ENCODE data around the gene SYCP2.

SYCP2 gene

GRCh38 chr20:59823030-59823423 is 110.4 kb downstream of the SYCP2 start:
- DNase-seq (ENCODE audit: low read depth in 2 of 3, low spot score in 2 of 3): no peak

GRCh38 chr20:59822291-59823029 is 111.0 kb downstream of the SYCP2 start:
- DNase-seq (ENCODE audit: low read depth in 2 of 3, low spot score in 2 of 3): no peak

DNA sequence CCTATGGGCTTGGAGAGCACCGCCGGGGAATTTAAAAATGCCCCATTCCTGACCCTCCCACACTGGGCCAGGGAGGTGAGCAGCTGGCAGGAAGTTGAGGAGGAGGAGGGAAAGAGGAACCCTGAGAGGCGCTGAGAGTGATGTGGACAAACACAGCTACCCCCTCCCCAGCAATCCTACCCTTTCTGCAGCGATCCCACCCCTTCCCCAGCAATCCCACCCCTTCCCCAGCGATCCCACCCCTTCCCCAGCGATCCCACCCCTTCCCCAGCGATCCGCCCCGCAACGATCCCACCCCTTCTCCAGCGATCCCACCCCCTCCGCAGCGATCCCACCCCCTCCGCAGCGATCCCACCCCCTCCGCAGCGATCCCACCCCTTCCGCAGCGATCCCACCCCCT is 111.6 kb downstream of the SYCP2 start:
- no peak for DNase-seq (ENCODE audit: low read depth in 2 of 3, low spot score in 2 of 3)

DNA sequence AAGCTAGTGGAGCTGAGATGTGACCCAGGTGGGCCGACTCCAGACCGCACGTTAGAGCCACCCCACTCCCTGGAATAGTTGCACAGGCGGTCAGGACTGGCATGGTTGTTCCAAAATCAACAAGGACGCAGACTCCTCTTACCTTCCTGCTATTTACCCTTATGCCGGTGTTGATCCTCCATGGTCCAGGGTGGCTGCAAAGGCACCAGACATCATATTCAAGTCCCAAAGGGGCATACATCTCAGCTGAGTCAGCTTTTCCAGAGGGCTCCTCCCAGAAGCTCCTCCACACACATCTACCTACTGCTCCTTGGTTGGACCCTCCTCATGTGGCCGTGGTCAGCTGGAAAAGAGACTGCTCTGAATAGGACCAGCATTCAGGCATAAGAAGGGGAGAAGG is 112.2 kb downstream of the SYCP2 start:
- DNase-seq (ENCODE audit: low read depth in 2 of 3, low spot score in 2 of 3): no peak

- no peak for DNase-seq (ENCODE audit: low read depth in 2 of 3, low spot score in 2 of 3)
Observed at GRCh38 chr20:59820204-59821041, 113.0 kb downstream of the SYCP2 start.

- no peak for DNase-seq (ENCODE audit: low read depth in 2 of 3, low spot score in 2 of 3)
Observed at GRCh38 chr20:59819496-59820203, 113.8 kb downstream of the SYCP2 start.

GRCh38 chr20:59818911-59819310 is 114.5 kb downstream of the SYCP2 start:
- no peak for DNase-seq (ENCODE audit: low read depth in 2 of 3, low spot score in 2 of 3)

DNA sequence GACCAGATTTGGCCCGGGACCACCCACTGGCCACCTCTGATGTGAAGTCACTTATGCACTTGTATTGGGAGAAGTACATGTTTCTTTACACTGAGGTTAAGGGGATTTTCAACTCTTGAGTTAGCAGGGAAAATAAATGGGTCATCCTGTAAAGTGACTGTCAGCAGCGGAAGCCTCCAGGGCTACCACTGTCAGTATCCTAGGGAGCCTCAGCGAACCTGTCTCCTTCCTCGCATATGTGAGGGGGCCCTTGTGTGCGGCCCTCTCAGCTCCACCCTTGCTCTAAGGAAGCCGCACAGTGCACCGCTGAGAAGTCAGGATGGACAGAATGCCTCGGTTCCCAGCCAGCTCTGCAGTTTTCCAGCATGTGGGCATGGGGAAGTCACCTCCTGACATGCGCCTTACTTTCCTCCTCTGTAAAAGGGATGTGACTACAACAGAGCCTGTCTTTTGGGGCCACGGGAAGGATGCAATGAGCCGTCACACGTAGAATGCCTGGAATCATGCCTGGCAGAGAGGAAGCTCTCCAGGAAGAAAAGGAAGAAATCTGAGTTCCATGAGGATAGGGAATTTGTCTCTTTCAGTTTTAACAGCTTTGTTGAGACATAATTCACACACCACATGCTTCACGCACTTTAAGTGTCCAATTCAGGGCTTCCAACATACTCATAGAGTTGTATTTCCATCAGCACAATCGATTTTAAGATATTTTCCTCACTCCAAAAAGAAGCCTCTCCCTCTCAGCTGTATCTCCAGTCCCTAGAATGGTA is 115.4 kb downstream of the SYCP2 start:
- no peak for DNase-seq (ENCODE audit: low read depth in 2 of 3, low spot score in 2 of 3)

- no peak for DNase-seq (ENCODE audit: low read depth in 2 of 3, low spot score in 2 of 3)
Observed at GRCh38 chr20:59817406-59817805, 116.0 kb downstream of the SYCP2 start.

DNA sequence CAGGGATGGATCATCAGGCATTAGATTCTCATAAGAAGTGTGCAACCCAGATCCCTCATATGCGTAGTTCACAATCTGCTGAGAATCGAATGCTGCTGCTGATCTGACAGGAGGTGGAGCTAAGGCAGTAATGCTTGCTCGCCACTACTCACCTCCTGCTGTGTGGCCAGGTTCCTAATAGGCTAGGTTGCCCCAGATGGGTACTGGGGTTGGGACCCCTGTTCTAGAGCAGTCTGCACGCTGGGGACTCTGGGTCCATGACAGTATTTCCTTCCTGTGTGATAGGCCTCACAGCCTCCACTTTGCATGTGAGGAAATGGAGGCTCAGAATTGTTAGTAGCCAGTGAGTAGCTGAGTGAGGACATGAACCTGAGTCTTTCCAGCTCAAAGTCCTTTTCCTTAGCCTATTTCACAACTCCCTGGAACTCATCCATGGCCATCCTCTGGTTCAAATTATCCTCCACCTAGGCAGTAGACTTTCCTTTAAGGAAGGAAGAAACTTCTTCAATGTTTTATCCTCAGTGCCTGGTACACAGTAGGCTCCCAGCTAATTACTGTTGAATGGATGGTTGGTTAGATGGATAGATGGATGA is 117.2 kb downstream of the SYCP2 start:
- DNase-seq (ENCODE audit: low read depth in 2 of 3, low spot score in 2 of 3): no peak

DNA sequence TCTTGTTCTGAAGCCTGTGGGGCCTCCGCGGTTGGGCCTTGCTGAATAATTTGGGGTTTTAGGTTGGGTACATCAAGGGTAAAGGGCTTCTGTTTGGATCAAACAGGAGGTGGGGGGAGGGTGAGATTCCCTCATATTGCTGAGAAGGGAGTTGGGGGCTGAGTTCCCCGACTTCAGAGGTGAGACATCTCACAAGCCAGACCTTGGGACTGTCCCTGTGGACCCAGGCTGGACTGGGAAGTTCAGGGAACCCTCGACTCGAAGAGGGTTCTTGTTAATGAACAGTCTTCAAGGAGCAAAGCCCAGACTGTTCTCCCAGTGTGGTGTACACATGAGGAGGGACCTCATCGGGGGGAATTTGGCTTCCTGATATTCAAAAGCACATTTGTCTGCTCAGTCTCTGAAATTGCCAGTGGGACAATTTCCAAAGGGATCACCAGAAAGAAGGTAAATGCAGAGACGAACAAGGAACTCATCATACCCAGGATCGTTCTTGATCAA is 118.5 kb downstream of the SYCP2 start:
- no peak for DNase-seq (ENCODE audit: low read depth in 2 of 3, low spot score in 2 of 3)

DNA sequence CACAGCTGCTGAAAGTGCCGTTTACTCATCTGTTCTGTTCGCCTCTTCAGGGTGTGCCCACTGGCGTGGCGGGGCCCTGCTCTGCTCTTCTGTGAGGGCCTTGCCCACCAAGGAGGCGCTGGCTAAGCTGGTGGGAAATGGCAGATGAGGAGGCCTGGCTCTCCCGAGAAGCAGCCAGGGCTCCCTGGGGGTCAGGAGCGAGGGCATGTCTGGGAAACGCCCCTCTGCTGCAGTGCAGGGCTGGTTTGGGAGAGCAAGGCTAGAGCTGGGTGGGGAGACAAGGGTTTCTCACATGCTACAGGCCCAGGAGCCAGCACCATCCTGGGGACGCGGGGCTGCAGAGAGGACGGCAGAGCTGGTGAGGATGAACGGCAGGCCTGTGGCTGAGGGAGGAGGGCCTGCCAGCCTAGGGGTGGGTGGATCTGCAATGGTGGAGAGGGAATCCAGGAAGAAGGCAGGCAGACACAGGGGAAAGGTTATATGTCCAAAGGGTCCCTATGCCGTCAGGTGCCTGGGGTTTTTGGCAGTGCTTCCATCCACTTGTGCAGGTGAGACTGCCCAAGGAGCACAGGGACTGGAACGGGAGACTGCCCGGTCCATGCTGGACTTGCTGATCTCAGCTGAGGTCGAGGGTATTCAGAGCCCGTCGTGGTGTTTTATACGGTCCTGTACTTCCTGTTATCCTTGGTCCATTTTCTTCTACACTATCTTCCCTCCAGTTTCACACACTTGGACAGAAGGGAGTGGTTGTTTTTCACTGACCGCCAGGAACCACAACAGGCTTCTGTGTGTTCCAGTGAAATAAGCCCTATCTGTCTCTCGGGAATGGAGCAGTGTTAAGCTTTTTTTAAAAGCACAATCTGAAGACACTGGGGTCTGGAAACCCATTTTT is 119.2 kb downstream of the SYCP2 start:
- no peak for DNase-seq (ENCODE audit: low read depth in 2 of 3, low spot score in 2 of 3)

All from activated CD8-positive, alpha-beta memory T cell treated with anti-CD3 and anti-CD28 coated beads for 48 hours (primary cell).